Skeletal muscle tissue (tissue), 4 donors: ENCODE results near the gene CMAS. TPM values are rescaled to one million over a fixed set of nuclear protein-coding genes. Genes with fewer than 3 reads are reported as not detected.
"Not testable (repeated sequence)": the region's sequence is repeated elsewhere in the genome, so short reads cannot be mapped to it uniquely, and the experiment has no call there.

Experiments used
- H3K27ac ChIP-seq: one replicate; pipeline ENCODE4 v1.7.0; 2013; ENCODE audit warnings: mild to moderate bottlenecking, low read depth, low read length, inconsistent platforms
- H3K27me3 ChIP-seq, 3 donors: one replicate each; pipeline ENCODE4 v1.7.0; 2013; ENCODE audit warnings: low read length in 3 of 3; ENCODE audit not compliant: control insufficient read depth in 3 of 3, insufficient read depth in 3 of 3
- H3K36me3 ChIP-seq, 3 donors: one replicate each; pipeline ENCODE4 v1.7.0; 2013; ENCODE audit warnings: low read length in 3 of 3; ENCODE audit not compliant: control insufficient read depth in 3 of 3, insufficient read depth in 3 of 3
- H3K4me1 ChIP-seq, 3 donors: one replicate each; pipeline ENCODE4 v1.7.0; 2013; ENCODE audit warnings: low read length in 3 of 3, mild to moderate bottlenecking in 3 of 3; ENCODE audit not compliant: control insufficient read depth in 3 of 3, insufficient read depth in 3 of 3
- H3K4me3 ChIP-seq, 3 donors: one replicate each; pipeline ENCODE4 v1.7.0; 2013; ENCODE audit warnings: low read length in 3 of 3
- H3K9ac ChIP-seq, 3 donors: one replicate each; pipeline ENCODE4 v1.7.0; 2013; ENCODE audit warnings: low read length in 3 of 3, mild to moderate bottlenecking in 3 of 3, moderate library complexity in 2 of 3, low read depth in 1 of 3
- H3K9me3 ChIP-seq, 3 donors: one replicate each; pipeline ENCODE4 v1.7.0; 2013; ENCODE audit warnings: low read length in 3 of 3; ENCODE audit not compliant: control insufficient read depth in 3 of 3
- total RNA-seq: library from RNA; depleted of rRNA; stranded (reverse); fragments of >200 nt; gene quantifications from one replicate; pipeline ENCODE4 v1.2.3, GENCODE V29; 2014
- donor health status: Osteomylitis.

Gene CMAS
- 26.6 TPM for total RNA-seq

- peak within 1 kb of the TSS; percentile 85 to 86 (median 86) for H3K4me3 ChIP-seq
- peak within 1 kb of the TSS; percentile 75 to 93 (median 88) for H3K9ac ChIP-seq
- H3K36me3 ChIP-seq = peaks cover 0 to 3% (median 0%) of the 10 kb centered on the region in 3 donors
- H3K4me1 ChIP-seq = peaks cover 5 to 10% (median 6%) of the 10 kb centered on the region in 3 donors
- H3K27me3 ChIP-seq = no peaks in the 10 kb centered on the region
- H3K27ac ChIP-seq = peak within 1 kb of the TSS; percentile 69
- no peaks in the 10 kb centered on the region for H3K9me3 ChIP-seq
Observed at GRCh38 chr12:22046090-22046967, at the start of gene CMAS. CMAS (plus strand) TSS chr12:22046218; CDS start chr12:22046304, 86 bp downstream.

DNA sequence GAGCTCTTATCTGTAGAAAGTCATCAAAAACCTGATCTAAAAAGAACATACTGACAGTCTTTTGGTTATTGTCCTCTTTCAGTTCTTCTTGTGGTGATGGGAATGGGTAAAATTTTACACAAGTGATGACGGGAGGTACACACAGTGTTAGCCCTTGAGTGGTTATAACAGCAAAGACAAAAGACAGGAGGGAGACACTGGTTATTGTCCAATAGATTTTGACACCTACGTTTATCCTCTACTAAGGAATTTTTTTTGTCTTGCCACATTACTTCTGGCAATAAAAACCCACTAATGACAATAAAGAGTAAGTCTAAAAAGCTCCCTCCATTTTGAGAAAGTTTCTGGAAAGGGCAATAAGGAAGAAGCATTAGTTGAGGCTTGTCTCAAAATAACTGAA, 47.7 kb upstream of the CMAS start:
- H3K4me3 ChIP-seq = no peak overlapping the region
- H3K27me3 ChIP-seq = no peaks in the 10 kb centered on the region
- no peak overlapping the region for H3K9ac ChIP-seq
- H3K27ac ChIP-seq = peak overlapping the region; percentile 13
- no peaks in the 10 kb centered on the region for H3K36me3 ChIP-seq
- no peaks in the 10 kb centered on the region for H3K4me1 ChIP-seq
- no peaks in the 10 kb centered on the region for H3K9me3 ChIP-seq

GRCh38 chr12:21998782-21999181, 47.2 kb upstream of the CMAS start:
- Histone ChIP-seq H3K9me3 (no peaks in the 10 kb centered on the region), H3K27ac (peak overlapping the region; percentile 1), H3K9ac (no peak overlapping the region)

GRCh38 chr12:22002430-22002829, 43.6 kb upstream of the CMAS start:
- H3K27ac ChIP-seq = no peak overlapping the region
- H3K9me3 ChIP-seq = no peaks in the 10 kb centered on the region
- no peak overlapping the region for H3K9ac ChIP-seq
- no peaks in the 10 kb centered on the region for H3K4me1 ChIP-seq
- H3K36me3 ChIP-seq = no peaks in the 10 kb centered on the region
- no peak overlapping the region for H3K4me3 ChIP-seq
- H3K27me3 ChIP-seq = no peaks in the 10 kb centered on the region

More at GRCh38 chr12:21998782-21999181, 47.2 kb upstream of the CMAS start:
- Histone ChIP-seq H3K4me3 (no peak overlapping the region), H3K27me3 (no peaks in the 10 kb centered on the region), H3K36me3 (no peaks in the 10 kb centered on the region), H3K4me1 (no peaks in the 10 kb centered on the region)

GRCh38 chr12:22007794-22008193, 38.2 kb upstream of the CMAS start:
- not testable (repeated sequence) for H3K27ac ChIP-seq, H3K36me3 ChIP-seq, H3K27me3 ChIP-seq, H3K4me1 ChIP-seq, H3K9ac ChIP-seq, H3K9me3 ChIP-seq, H3K4me3 ChIP-seq

DNA sequence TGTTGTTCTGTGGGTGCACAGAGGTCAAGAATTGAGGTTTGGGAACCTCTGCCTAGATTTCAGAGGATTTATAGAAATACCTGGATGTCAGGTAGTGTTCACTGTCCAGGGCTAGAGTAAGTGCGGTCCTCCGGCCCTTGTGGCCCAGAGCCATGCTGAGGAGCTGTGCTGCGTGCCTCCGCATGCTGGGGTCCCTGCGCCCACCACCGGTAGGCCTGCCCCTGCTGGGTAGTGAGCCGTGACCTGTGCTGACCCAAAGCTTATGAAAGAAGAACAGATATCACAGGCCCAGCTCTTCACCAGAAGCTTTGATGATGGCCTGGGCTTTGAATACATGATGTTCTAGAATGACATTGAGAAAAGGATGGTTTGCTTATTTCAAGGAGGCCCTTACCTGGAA, 37.8 kb upstream of the CMAS start:
- Histone ChIP-seq H3K27ac (no peak overlapping the region), H3K36me3 (no peaks in the 10 kb centered on the region), H3K4me3 (no peak overlapping the region), H3K27me3 (no peaks in the 10 kb centered on the region), H3K4me1 (no peaks in the 10 kb centered on the region), H3K9ac (no peak overlapping the region), H3K9me3 (no peaks in the 10 kb centered on the region)

DNA sequence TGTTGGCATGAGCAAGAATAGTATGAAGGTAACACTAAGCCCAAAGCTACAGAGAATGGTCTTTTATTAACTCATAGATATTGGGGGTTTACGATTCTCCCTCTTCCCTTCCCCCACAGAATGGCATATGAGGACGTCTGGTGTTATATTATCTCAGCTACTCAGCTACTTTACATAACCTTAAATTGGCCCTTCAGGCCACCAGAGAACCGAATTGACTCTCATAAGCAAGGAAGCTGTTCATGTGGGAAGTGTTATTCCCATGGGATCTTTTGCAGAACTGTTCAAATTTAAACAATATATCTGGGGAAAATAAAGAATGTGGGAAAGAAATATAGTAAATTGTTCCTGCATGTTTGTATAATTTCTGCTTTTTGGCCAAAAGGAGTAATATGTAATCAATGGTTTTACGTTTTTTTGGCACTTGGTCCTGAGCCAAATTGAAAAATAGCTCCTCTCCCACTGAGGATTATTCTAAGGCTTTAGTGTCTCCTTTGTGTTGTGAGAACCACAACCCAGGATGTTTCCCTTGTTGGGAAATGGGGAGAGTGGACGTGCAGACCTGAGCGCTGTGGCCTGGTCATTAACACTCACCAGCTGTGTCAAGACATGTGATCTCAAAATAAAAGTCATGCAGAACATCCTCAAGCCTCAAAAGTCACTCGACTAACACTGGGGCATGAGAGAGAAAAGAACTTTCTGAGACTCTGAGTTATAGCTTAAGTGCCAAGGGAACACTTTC, 31.8 kb upstream of the CMAS start:
- Histone ChIP-seq H3K9me3 (no peaks in the 10 kb centered on the region), H3K27ac (peak overlapping the region; percentile 41), H3K4me1 (no peaks in the 10 kb centered on the region)

GRCh38 chr12:22014783-22015144, 31.3 kb upstream of the CMAS start:
- Histone ChIP-seq H3K9me3 (no peaks in the 10 kb centered on the region), H3K9ac (no peak overlapping the region), H3K4me3 (no peak overlapping the region), H3K4me1 (no peaks in the 10 kb centered on the region), H3K27ac (no peak overlapping the region), H3K27me3 (no peaks in the 10 kb centered on the region), H3K36me3 (no peaks in the 10 kb centered on the region)

More for the DNA sequence above, 31.8 kb upstream of the CMAS start:
- no peaks in the 10 kb centered on the region for H3K27me3 ChIP-seq
- no peak overlapping the region for H3K9ac ChIP-seq
- no peaks in the 10 kb centered on the region for H3K36me3 ChIP-seq
- no peak overlapping the region for H3K4me3 ChIP-seq

GRCh38 chr12:22016982-22017381, 29.0 kb upstream of the CMAS start:
- no peak overlapping the region for H3K27ac ChIP-seq
- no peak overlapping the region for H3K9ac ChIP-seq
- H3K27me3 ChIP-seq = no peaks in the 10 kb centered on the region
- no peaks in the 10 kb centered on the region for H3K9me3 ChIP-seq
- no peaks in the 10 kb centered on the region for H3K4me1 ChIP-seq
- H3K4me3 ChIP-seq = no peak overlapping the region
- no peaks in the 10 kb centered on the region for H3K36me3 ChIP-seq

- no peak overlapping the region for H3K4me3 ChIP-seq
- H3K9me3 ChIP-seq = peaks cover 0 to 2% (median 0%) of the 10 kb centered on the region in 3 donors
- H3K36me3 ChIP-seq = no peaks in the 10 kb centered on the region
- no peaks in the 10 kb centered on the region for H3K27me3 ChIP-seq
- no peak overlapping the region for H3K27ac ChIP-seq
- no peaks in the 10 kb centered on the region for H3K4me1 ChIP-seq
- H3K9ac ChIP-seq = no peak overlapping the region
Observed at GRCh38 chr12:22018860-22019259, 27.2 kb upstream of the CMAS start.
